Neural cell (in vitro differentiated cells): ENCODE results near the gene PKNOX2.

Experiments
- CTCF ChIP-seq: fragments of 450-650 bp; IDR thresholded peaks from 2 replicates; pipeline ENCODE4 v1.5.1; 2014; ENCODE audit warnings: antibody characterized with exemption, mild to moderate bottlenecking, moderate library complexity; ENCODE audit not compliant: poor library complexity, severe bottlenecking
- EZH2 ChIP-seq: fragments of 200-600, 300-800 bp; shearing (Covaris generic), sonication (generic); IDR thresholded peaks from 2 replicates; pipeline ENCODE4 v1.6.1; 2014; ENCODE audit warnings: antibody characterized with exemption, low read length, borderline replicate concordance, mild to moderate bottlenecking; ENCODE audit not compliant: insufficient read depth, poor library complexity, severe bottlenecking
- POLR2AphosphoS5 ChIP-seq: IDR thresholded peaks from 2 replicates; pipeline ENCODE4 v1.6.1; 2012
- RAD21 ChIP-seq: fragments of 450-650 bp; conservative IDR thresholded peaks from 2 replicates; pipeline ENCODE4 v1.6.1; 2014; ENCODE audit warnings: antibody characterized with exemption, mild to moderate bottlenecking, moderate library complexity
- REST ChIP-seq: IDR thresholded peaks from 2 replicates; pipeline ENCODE4 v1.6.1; 2012; ENCODE audit warnings: borderline replicate concordance
- TAF1 ChIP-seq: IDR thresholded peaks from 2 replicates; pipeline ENCODE4 v1.6.1; 2012; ENCODE audit warnings: low read depth

- TF ChIP-seq EZH2: no peak
- no peak for TF ChIP-seq POLR2AphosphoS5
- no peak for TF ChIP-seq CTCF
- TF ChIP-seq TAF1: no peak
- no peak for TF ChIP-seq RAD21
- no peak for TF ChIP-seq REST
These were observed 14.8 kb downstream of the PKNOX2 start for GRCh38 chr11:125179346-125179745.
